NCI-H82 treated with DMSO at 0.1 percent for 48 hours (cell line): ENCODE measurements around the gene NPAS3.

Experiments used
- DNase-seq: peaks from one replicate; lab custom pipeline; 2025; ENCODE audit not compliant: unreplicated experiment; lab: John Stamatoyannopoulos, UW

Gene NPAS3

DNA sequence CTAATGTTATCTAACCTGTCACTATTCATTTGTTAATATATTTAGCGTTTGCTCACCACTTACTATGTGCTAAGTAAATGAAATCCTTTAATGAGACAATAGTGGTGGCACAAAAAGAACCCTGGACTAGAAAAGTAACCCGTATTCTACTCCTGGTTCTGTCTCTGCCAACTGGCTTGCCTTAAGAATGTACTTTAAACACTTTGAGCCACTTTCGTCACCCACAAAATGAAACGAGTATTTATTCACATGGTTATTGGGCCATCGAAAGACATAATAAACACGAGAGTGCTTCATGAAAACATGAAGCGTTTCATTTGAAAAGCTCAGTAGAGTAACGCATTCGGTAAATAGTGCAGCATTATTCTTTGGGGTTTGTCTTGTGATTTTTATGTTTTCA is 757.5 kb downstream of the NPAS3 start:
- no peak for DNase-seq

DNA sequence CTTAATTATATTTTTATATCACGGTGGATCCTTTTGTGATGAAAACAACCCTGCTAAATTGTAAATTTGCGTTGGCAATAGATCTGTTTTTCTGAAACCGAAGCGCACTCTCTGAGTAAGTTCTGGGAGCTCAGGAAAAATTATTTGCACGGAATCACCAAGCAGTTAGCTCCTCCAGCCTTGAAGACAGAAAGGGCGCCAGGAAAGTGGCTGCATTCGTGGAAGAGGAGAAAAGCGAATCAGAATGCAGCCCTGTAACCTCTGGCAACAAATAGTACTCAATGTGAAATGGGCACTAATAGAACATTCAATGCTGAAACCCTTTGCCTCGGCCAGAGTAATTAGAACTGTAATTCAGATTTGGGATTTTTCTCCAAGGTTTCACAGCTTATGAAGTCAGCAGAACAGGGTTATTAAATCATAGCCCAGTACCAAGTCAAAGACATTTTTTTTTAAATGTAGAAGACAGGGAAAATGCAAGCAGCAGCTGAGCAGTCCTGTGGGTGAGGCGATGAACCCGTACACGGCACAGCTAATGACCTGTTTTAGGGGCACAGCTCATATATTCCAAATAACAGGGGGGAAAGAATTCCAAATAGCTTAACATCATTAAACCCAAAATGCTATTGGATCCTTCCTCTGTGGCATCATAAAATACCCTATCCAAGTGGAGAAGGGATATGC is 760.8 kb downstream of the NPAS3 start:
- DNase-seq, result no peak

DNA sequence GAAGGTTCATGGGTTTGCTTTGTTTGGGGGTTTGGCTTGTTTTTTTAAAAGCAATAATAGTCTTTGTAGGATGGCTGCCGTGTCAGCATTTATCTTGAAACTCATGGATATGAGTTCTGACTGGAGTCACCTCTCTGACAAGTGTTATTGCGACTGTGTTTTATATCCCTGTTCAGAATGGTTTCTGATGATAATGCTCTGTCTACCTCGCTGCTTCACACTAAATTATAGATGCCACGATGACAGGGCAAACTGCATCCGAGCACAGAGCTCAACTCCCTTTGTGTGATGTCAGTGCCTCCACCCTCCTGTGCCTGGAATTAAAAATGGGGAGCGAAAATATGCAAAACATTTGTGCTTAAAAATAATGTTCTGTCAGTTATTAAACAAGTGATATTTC is 761.4 kb downstream of the NPAS3 start:
- no peak for DNase-seq

DNA sequence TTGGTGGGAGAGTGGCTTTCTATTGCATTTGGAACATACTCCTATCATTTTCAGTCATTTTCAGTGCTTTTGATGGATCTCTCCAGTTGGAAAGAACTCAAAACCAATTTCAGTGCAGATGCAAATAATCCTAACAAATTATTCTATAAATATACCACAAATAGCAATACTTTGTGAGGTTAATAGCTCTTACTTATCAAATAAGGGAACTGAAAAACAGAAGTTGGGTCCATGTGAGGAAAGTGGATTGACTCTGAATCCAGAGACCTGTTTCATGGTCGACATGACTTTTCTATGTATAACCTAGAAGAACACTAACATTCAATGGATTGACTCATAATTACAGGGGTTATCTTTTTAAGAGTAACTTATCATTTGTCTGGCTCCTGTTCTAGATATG is 763.6 kb downstream of the NPAS3 start:
- no peak for DNase-seq

DNA sequence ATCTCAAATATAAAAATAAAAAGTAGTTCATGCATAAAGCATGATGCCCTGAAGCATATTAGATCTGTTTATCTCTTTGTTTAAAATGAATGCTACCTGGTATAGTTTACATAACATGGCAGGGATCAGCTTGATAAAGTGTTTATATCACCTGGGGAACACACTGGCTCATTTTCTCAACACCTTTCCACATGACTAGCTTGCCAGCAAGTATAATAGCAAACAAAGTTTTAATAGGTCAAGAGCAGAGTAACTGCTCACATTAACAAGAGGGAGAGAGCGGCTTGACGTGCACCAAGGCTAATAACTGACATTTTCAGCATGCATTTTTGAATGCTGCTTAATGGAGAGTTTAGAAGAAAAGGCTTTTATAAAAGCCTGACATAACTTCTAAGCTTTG is 765.8 kb downstream of the NPAS3 start:
- DNase-seq, result no peak

DNA sequence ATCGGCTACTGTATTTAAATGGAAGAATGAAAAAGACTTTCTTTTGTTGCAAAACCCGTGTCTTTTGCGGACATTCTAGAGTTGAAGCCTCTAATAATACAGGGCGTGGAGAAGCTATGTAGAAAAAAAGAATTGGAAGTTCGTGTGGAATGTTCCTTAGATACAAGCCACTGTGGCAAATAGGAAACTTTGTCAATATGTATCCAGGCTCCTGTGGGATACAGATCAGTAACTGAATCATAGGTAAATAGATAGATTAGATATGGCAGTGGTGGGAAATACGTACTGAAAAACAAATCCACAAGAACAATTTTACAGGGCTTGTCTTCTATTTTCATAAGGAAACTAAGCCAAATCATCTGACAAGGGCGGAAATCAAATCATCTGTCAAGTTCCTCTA is 766.8 kb downstream of the NPAS3 start:
- DNase-seq, result no peak

DNA sequence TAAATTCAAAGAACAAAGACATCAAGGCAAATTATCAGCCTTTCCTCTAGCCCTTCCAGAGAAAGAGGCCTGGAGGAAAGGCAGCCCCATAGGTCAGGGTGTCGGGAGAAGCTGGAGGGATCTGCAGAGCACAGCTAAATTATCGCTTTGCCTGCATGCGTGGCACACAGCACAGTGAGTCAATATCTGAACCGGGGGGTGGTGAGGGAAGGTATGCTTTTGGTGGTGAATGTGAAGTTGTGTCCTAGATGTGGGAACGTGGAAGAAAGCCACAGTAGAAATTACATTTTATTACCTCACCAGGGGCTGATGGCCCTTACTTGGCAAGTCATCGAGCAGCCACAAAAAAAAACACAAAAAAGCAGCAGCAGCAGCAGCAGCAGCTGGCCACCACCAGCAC is 769.0 kb downstream of the NPAS3 start:
- DNase-seq, result no peak

DNA sequence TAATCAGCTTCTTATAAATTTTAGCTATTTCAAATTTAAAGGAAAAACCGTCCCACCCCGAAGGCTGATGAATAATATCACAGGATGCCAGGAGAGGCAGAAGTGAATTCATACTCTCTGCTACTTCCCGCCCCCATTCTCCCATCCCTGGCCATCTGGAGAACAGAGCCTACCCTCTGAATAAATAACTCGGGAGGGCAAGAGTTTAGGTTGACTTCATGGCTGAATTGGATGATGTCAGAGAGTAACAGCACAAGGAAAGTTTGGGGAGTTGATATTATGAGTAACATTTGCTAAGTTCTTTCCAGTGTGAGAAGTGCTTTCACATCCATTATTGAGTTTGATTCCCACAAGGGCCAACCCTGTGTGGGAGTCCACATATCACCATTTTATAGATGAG is 770.6 kb downstream of the NPAS3 start:
- DNase-seq, result no peak

DNA sequence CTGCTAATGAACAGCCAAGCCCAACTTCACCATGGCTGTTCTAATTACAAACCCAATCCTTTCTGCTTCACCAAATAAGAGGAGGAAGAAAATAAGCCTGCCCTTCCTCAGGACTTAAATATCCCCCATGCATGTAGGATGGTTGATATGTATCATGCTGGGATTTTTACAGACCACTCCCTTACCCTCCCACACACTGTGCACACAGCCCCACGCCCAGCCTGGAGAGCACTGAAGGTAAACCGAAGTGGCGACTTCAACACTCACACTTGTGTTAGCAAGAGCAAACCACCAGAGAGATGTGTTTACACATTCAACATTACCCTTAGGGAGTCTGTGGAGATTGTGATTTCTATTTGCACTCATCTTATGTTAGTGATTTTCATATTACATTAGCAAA is 771.0 kb downstream of the NPAS3 start:
- DNase-seq, result no peak

DNA sequence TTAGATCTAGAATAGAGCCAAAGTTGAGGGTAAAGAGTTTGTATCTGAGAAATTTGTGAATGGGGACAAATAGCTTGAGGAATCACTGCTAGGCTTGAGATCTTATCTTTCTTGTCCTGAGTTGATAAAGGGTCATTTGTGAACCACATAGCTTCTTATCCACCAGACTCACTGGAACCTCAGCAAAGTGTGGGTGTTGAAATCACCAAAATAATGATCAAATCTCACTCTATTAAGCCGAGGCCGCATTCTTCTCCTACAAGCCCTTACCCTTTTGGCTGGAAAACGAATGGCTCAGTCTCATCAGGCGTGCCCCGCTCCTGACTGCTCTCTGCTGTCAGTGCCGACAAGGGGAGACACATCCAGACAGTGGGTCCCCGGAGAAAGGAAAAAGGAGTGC is 771.6 kb downstream of the NPAS3 start:
- no peak for DNase-seq

DNA sequence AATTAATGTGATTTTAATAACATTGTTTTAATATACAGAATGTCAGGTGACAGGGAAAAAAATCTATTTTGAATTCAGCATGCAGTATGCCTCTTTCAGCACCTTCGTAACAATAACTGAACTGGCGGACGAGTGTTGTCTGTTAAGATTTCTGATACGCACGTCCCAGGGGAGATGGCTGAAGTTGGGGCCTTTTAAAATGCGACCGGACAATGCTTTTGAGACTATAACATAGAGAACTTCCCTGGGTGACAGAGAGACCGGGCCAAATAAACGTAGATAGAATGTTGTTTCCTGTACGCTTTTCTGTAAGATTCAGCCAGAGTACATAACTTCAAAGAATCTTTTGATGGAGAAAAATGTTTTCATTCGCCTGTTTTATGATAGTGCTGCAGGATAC is 772.5 kb downstream of the NPAS3 start:
- no peak for DNase-seq

DNA sequence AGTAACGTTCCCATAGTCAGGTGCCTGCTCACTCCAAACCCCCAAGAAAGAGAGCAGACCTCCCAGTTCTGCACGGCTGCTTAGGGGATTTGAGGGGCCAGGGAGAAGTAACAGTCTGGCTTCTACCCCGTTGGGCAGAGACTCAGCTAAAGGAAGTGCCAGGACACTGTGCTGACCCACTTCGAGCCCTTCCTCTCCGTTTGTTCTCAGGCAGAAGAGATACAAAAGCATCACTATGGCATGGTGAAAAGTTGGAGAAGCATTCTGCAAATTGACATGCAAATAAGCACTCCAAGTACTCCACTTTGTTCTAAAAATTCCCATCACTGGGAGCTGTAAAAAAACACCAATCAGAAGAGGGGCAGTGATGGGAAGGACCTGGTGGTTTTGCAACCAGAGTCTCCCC is 773.1 kb downstream of the NPAS3 start:
- DNase-seq, result no peak

DNA sequence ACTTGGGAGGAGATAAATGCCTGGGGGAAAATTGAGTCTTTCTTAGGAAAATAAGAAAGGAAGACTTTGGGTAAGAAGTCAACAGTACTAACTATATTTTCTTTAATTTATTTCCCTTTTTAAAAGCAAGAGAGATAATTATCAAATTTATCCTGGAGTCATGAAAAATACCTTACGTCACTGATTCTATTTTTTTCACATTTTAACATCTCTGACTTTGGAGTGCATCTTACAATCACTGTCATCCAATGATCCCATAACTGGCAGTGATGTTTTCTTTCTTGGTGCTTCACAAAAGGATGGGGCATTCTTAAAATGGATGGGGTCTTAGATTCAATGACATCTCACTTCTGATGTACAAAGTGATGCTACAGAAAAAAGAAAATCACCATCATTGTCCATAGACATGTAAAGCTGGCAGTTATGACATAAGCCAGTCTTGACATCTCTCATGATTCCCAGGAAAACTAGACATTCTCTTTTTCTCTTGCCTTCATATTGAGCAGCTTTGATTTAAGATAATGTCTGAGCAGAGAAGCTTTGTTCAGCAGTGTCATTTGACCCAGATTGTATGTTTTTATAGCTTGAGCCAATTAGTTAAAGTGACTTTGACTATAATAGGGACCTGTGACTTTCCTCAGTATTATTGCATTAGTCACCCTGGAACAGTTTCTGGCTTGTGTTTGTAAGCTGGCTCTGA is 776.0 kb downstream of the NPAS3 start:
- DNase-seq, result peak; percentile 4

DNA sequence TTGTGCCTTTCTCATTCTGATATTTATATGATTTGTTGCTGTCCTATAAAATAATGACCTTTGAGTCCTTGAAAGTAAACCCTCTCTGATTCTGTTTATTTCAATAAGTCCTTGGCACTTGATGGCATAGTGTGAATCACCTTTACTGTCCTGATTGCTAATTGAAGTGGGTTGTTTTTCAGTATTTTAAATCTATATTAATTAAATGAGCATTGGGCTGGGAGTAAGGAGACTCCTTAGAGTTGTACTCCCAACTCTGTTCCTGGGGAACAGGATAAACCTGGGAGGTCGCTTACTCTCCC is 776.5 kb downstream of the NPAS3 start:
- no peak for DNase-seq

DNA sequence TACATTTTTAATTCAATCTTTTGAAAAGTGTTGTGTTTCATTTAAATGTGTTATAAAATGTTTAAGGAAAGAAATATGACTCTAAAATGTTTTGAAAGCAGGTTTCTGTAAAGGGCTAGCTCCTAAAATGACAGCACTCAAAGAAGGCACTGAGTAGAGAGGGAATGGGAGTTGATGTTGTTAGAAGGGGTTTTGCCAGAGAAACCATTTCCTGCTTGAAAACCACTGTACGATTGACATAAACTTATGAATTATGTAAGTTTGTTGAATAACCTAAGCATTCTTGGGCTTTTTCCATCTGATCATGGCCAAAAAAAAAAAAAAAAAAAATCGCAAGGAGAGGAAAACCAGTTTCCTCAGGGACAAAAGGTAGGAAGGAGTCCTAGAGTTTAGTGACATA is 778.2 kb downstream of the NPAS3 start:
- no peak for DNase-seq

DNA sequence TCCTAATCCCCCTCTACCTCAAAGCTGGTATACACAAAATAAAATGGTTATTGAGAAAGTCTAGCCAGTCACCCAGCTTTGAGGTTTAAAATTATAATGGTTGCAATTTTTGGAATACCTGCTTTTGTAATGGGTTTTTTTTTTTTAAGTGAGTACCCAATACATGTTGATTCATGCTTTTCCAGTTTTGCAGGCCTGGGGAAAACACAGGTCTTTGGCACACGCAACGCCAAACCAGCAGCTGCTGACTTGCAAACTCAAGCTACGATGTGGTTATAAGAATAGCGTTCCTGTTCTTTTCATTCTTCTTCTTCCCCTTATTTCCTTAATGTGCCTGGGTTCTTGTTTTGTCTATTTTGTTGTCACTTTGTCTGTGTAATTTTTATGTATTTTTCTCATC is 779.2 kb downstream of the NPAS3 start:
- no peak for DNase-seq

DNA sequence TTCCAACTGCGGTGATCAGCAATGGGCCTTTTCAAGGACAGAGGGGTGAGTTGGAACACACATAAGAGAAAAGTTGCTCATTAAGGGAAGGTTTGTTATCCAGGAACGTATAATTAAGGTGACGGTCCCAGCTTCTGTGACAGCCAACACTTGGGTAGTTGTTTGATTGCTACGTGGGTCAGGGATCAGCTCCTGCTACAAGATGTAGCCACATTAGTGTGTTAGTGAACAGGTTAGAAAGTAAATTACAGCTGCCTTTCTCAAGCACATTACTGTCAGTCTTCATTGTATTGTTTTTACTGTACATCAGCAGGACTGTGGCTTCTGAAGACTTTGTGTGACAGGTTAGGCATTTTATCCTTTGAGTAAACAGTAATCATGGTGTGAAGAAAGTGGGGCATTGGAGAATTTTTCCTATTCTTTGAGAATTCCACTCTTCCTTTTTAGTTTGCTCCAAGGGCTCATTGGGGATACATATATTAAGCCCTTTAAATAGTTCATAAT is 781.7 kb downstream of the NPAS3 start:
- no peak for DNase-seq

DNA sequence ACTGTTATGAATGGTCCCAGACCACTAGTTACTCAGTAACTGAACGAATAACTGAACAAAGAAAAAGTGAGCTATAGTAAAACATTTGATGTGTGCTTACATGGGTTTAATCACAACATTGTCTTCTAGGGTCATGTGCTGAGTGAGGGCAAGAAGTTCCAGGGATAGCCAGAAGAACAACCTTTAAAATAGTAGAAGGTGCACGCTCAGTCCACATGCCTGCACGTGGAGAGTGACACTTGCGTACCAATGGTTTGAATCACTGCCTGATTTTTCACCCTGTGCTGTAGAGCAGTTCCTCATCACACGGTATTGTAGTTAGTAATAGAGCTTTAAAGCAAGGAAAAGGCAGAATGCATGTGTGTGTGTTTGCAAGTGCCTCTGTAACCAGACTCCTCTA is 788.0 kb downstream of the NPAS3 start:
- no peak for DNase-seq

DNA sequence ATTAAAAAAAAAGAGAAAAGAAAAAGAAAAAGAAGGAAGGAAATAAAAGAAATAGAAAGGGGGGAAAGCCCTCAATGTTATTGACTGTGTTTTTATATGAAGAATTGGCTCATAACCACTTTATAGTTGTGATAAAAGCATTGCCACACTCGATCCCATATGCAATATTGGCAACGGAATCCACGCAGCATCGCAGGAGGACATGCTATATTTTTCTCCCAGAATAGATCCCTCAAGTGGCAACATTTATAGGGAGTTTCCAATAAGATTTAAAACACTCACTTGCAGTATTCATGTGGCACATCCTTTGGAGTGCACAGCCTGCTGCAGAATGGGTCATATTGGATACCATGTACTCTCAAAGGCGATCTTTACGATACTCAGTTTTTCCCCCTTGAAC is 788.9 kb downstream of the NPAS3 start:
- DNase-seq, result no peak

DNA sequence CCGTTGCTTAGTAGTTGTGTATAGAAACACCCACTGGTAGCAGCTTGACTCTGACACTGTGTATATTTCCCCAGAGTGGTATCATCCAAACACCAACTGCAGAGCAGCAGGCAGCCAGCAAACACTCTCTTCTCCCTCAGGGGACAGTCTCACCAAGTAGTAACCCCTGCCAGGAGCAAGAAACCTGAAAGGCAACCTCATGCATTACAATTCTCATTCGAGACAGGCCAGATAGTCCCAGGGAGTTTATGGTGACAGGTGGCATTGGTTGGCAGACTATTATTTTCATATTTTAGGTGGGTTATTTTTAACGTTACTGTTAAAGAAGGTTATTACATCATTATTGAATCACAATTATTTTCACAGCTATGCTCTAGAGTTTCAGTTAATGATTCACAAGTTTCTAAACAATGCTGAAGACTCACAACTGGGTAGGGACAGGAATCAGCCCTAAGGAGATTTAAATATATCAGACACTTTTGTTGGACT is 789.4 kb downstream of the NPAS3 start:
- DNase-seq, result no peak

DNA sequence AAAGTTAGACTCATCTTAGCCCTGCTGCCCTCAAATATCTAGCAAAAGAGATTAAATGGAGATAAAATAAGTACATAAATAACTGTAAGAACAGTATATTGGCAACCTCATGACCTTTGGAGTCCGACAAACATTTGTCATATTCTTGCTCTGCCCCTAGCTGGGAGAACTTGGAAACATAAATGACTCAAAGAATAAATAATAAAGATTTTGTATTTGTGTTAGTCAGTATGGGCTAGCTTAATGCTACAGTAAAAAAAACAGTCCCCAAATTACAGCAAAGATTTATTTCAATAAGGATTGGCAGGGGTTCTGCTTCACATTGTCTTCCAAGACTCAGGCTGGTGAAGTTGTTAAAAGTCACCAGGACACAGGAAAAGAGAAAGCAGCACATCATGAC is 791.5 kb downstream of the NPAS3 start:
- no peak for DNase-seq

DNA sequence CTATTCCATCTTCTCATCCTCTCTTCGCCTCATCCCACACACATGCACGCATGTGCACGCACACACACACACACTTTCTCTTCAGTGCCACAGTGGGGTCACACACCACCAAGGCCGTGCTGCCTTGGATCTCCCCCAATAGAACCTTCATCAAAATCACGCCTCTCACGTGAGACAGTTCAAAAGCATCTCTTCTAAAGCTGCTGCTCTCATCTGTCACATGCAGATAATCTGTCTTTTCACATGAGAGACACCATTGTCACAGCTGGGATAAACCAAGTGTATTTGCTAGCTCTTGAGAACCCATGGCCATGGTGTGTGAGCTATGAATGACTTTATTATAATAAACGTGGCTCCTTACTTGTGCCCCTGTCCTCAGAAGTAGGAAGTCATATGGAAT is 793.5 kb downstream of the NPAS3 start:
- DNase-seq, result no peak

DNA sequence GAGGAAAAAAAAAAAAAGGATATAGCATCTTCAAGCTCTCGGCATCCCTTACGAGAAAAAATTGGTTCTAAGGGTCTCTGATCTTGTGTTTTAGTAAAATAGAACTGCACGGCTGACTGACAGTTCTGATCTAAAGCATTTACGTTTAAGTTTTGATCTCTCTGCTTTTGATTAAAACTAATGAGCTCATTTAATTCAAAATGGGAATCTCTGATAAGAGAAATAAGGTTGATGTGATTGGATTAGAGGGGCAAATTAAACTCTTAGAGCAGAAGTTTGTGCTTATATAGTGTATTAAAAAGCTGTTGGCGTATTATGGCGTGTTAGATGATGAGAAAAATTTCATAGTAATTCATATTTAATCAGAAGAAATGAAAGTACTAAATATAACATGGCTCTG is 794.6 kb downstream of the NPAS3 start:
- DNase-seq, result no peak
